ENCODE measurements around the gene TMEM37.

- TF ChIP-seq CTCF (IDR thresholded peaks at IDR 0.05; ENCODE audit: control extremely low read depth in 1 of 3, insufficient read depth in 1 of 3, low read depth in 1 of 3, low read length in 3 of 3) (no peak), CHD7 (IDR thresholded peaks at IDR 0.05; ENCODE audit: insufficient replicate concordance, low read length) (no peak), POLR2A (IDR thresholded peaks at IDR 0.05; ENCODE audit: control extremely low read depth in 1 of 2, low read depth in 2 of 2, low read length in 2 of 2) (no peak), SRF (IDR thresholded peaks at IDR 0.05; ENCODE audit: low read depth, low read length) (no peak), RFX5 (IDR thresholded peaks at IDR 0.05; ENCODE audit: borderline replicate concordance, low read depth, low read length) (no peak), USF2 (IDR thresholded peaks at IDR 0.05; ENCODE audit: low read length) (no peak), EZH2 (IDR thresholded peaks at IDR 0.05; ENCODE audit: low read depth, low read length, severe bottlenecking) (no peak), GTF2F1 (IDR thresholded peaks at IDR 0.05; ENCODE audit: borderline replicate concordance, low read depth, low read length) (no peak)
- TF ChIP-seq, protein P1, sequence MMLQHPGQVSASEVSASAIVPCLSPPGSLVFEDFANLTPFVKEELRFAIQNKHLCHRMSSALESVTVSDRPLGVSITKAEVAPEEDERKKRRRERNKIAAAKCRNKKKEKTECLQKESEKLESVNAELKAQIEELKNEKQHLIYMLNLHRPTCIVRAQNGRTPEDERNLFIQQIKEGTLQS (IDR thresholded peaks at IDR 0.05; ENCODE audit: insufficient read depth, low read depth, low read length): no peak
These were observed 7.2 kb upstream of the TMEM37 start for GRCh38 chr2:119424284-119425118.
